GM19452 (cell line): ENCODE results near the gene FADS1.
A peak's percentile ranks its signal among the peaks of the same experiment; 100 is the strongest.

Source experiments
- ATAC-seq: cut with Tn5 transposase; IDR thresholded peaks from one replicate; pipeline ENCODE4 v1.9.1; 2021; ENCODE audit not compliant: unreplicated experiment

Gene FADS1

DNA sequence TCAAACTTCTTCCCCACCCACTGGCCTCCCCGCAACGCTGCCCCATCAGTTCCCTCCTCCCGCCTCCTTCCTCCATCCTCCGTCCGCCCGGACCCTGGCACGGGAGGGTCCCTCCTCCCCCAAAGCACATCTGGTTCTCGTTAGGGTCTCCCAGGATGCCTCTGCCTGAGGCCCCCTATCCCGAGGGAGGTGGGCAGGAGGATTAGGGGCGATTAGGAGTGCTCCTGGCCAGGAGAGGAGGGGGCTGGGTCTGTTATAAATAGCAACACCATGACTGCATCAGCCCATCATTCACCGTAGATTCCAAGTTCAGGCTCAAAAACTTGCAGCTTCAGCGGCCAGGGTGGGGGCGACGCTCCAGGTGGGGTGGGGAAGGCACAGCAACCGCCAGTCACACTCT, 54.0 kb downstream of the FADS1 start:
- ATAC-seq: no peak

GRCh38 chr11:61762223-61762615, 54.6 kb downstream of the FADS1 start:
- ATAC-seq: no peak

- ATAC-seq: no peak
These were observed 55.2 kb downstream of the FADS1 start for GRCh38 chr11:61761440-61762222.

GRCh38 chr11:61760946-61761345, 55.9 kb downstream of the FADS1 start:
- no peak for ATAC-seq

GRCh38 chr11:61757213-61757862, 59.5 kb downstream of the FADS1 start:
- no peak for ATAC-seq

- peak; percentile 49 for ATAC-seq
These were observed 60.2 kb downstream of the FADS1 start for GRCh38 chr11:61756452-61757212.

- no peak for ATAC-seq
These were observed 60.7 kb downstream of the FADS1 start for GRCh38 chr11:61756147-61756451.

GRCh38 chr11:61754534-61755482, 62.0 kb downstream of the FADS1 start:
- ATAC-seq: no peak

GRCh38 chr11:61753672-61754071, 63.1 kb downstream of the FADS1 start:
- ATAC-seq: no peak

DNA sequence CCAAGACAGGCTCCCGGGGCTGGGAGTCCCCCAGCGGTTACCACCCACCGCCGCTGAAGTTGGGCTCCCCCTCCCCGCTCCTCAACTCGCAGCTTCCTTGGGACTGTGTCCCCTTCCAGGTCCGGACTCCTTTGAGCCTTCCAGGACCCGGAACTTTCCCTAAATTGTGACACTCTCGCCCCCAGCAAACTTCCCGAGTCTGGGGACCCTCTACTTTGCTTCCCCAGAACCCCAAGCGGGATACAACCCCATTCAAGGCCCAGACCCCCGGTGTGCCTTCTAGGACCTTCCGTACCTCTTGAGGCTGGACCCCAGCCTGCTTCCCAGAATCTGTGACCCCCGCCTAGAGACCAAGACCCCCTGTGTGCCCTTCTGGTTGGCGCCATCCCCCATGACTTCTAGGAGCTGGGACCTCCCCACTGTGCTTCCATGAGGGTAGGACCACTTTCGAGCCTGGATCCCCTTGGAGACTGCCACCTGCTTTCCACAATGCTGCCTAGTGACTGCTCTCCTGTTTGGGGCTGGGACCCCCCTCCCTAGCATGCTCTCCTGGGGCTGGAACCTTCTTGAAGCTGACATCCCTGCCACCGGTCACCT, 63.8 kb downstream of the FADS1 start:
- no peak for ATAC-seq

DNA sequence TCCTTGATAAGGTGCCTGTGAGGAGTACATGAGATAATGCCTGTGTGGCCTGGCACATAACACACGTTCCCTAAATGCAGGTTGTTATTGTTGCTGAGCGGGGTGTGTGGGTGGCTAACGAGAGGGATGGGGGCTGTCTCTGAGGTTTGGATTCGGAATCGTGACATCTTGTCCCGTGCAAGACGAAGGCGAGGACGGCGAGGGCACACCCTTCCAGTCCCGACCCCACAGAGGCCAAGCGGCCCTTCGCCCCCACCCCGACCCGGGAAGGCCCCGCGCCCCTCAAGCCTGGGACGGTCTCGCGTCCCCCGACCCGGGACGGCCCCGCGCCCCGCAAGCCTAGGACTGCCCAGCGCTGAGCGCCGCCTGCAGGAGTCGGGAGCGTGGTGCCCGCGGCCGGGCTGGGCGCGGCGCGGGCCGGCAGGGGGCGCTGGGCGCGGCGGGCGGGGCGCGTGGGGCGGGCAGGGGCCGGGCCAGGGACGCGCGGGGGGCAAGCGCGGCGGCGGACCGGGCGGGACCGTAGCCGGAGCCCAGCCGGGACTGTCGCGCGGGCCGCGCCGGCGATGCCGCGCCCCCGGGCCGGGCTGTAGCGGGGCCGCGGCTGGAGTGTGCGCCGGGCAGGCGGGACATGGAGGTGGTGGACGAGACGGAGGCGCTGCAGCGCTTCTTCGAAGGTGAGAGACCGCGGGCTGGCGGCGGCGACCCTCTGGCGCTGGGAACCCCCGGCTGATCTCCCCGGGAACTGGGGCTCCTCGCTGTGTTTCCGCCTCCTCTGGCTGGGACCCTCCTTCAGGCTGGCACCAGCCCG, 64.5 kb downstream of the FADS1 start, which contains the start of gene MYRF:
TSS of gene MYRF (plus strand) at position 520 of the 808 bp plus-strand sequence. CDS start at position 629, 109 bp downstream.
- ATAC-seq: no peak

DNA sequence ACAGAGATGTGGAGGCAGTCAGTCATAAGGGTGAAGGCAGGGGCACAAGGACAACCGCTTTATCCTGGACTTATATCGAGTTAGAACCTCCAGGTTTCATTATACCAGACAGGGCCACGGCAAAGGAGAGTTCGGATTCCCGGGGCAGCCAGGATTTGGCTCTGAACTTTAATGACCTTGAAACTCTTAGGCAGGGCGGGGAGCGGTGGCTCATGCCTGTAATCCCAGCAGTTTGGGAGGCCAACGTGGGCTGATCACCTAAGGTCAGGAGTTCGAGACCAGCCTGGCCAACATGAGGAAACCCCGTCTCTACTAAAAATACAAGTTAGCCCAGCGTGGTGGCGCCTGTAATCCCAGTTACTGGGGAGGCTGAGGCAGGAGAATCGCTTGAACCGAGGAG, 65.4 kb downstream of the FADS1 start:
- no peak for ATAC-seq

DNA sequence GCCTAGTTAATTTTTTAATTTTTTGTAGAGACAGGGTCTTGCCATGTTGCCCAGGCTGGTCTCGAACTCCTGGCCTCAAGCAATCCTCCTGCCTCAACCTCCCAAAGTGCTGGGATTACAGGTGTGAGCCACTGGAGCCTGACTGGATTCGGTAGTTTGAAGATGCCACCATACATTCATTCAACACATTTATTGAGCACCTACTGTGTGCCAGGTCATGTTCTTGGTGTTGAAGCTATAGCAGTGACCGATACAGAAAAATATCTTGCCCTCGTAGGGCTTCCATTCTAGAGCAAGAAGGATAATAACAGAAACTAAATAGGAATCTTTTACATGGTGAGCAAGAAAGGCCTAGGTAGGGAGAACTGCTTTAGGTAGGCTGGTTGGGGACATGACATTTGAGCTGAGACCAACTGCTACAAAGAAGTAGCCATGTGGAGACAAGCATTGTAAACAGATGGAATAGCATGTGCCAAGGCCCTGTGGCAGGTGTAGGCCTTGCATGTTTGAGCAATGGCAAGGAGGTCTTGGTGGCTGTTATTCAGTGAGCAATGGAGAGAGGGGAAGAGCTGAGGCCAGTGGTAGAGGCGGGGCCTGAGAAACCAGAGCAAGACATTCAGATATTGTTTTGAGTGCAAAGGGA, 66.1 kb downstream of the FADS1 start:
- ATAC-seq: no peak
